Chondrocyte (in vitro differentiated cells): ENCODE results near the gene KDM4C. TPM values are rescaled to one million over a fixed set of nuclear protein-coding genes. Genes with fewer than 3 reads are reported as not detected.

ENCODE experiments used
- DNase-seq: peaks from one replicate; pipeline ENCODE4 v3.0.0; 2021; ENCODE audit warnings: mixed read lengths, low spot score
- H3K27ac Mint-ChIP-seq: one replicate; pipeline ENCODE4 v1.8.0; 2021; ENCODE audit warnings: mild to moderate bottlenecking, moderate library complexity, mixed read lengths; ENCODE audit not compliant: unreplicated experiment
- H3K27me3 Mint-ChIP-seq: 2 replicates; pipeline ENCODE4 v1.8.0; 2021; ENCODE audit warnings: low read depth, mixed read lengths
- H3K36me3 Mint-ChIP-seq: 2 replicates; pipeline ENCODE4 v1.8.0; 2021; ENCODE audit warnings: low read depth, mixed read lengths
- H3K4me1 Mint-ChIP-seq: 2 replicates; pipeline ENCODE4 v1.8.0; 2021; ENCODE audit warnings: low read depth, mild to moderate bottlenecking, mixed read lengths
- H3K4me3 Mint-ChIP-seq: one replicate; pipeline ENCODE4 v1.8.0; 2021; ENCODE audit warnings: mild to moderate bottlenecking, moderate library complexity, mixed read lengths; ENCODE audit not compliant: unreplicated experiment
- H3K9me3 Mint-ChIP-seq: 2 replicates; pipeline ENCODE4 v1.8.0; 2021; ENCODE audit warnings: low read depth, mixed read lengths
- CTCF ChIP-seq: fragments of 200-600 bp; sonication (generic); IDR thresholded peaks from 2 replicates; pipeline ENCODE4 v1.5.0; 2021; ENCODE audit warnings: antibody characterized with exemption, mild to moderate bottlenecking, moderate library complexity
- total RNA-seq: library from RNA; stranded (reverse); gene quantifications from 3 replicates; pipeline ENCODE4 v1.2.1, GENCODE V29; 2021

KDM4C gene
- total RNA-seq, 1 donor from 2014 or later, result 18.1 TPM

- H3K36me3 Mint-ChIP-seq, result no peaks in the 10 kb centered on the region
- H3K27ac Mint-ChIP-seq, result no peak overlapping the region
- DNase-seq, result no peak
These were observed 19.6 kb downstream of the KDM4C start for GRCh38 chr9:6777213-6777902.

GRCh38 chr9:6779417-6780241 is 21.9 kb downstream of the KDM4C start:
- peaks cover 13% of the 10 kb centered on the region for H3K4me1 Mint-ChIP-seq
- no peaks in the 10 kb centered on the region for H3K9me3 Mint-ChIP-seq
- no peak for DNase-seq
- H3K27me3 Mint-ChIP-seq, result no peaks in the 10 kb centered on the region
- TF ChIP-seq CTCF, result no peak
- no peaks in the 10 kb centered on the region for H3K36me3 Mint-ChIP-seq
- no peak overlapping the region for H3K27ac Mint-ChIP-seq
- no peak overlapping the region for H3K4me3 Mint-ChIP-seq

More at GRCh38 chr9:6777213-6777902, 19.6 kb downstream of the KDM4C start:
- Mint-ChIP-seq H3K9me3 (no peaks in the 10 kb centered on the region), H3K4me3 (no peak overlapping the region), H3K27me3 (no peaks in the 10 kb centered on the region), H3K4me1 (peaks cover 13% of the 10 kb centered on the region)
- TF ChIP-seq CTCF, result no peak

GRCh38 chr9:6780690-6781089 is 22.9 kb downstream of the KDM4C start:
- H3K27ac Mint-ChIP-seq, result no peak overlapping the region
- H3K4me3 Mint-ChIP-seq, result no peak overlapping the region
- peaks cover 10% of the 10 kb centered on the region for H3K4me1 Mint-ChIP-seq

GRCh38 chr9:6781476-6781875 is 23.7 kb downstream of the KDM4C start:
- no peaks in the 10 kb centered on the region for H3K36me3 Mint-ChIP-seq
- no peak overlapping the region for H3K27ac Mint-ChIP-seq
- H3K4me1 Mint-ChIP-seq, result peaks cover 10% of the 10 kb centered on the region
- H3K9me3 Mint-ChIP-seq, result no peaks in the 10 kb centered on the region
- H3K4me3 Mint-ChIP-seq, result no peak overlapping the region
- TF ChIP-seq CTCF, result no peak
- no peak for DNase-seq
- no peaks in the 10 kb centered on the region for H3K27me3 Mint-ChIP-seq

More at GRCh38 chr9:6780690-6781089, 22.9 kb downstream of the KDM4C start:
- TF ChIP-seq CTCF, result no peak
- H3K36me3 Mint-ChIP-seq, result no peaks in the 10 kb centered on the region
- no peaks in the 10 kb centered on the region for H3K27me3 Mint-ChIP-seq
- no peaks in the 10 kb centered on the region for H3K9me3 Mint-ChIP-seq
- DNase-seq, result no peak

GRCh38 chr9:6782345-6782744 is 24.6 kb downstream of the KDM4C start:
- H3K27ac Mint-ChIP-seq, result no peak overlapping the region
- no peak for TF ChIP-seq CTCF
- no peaks in the 10 kb centered on the region for H3K9me3 Mint-ChIP-seq
- H3K36me3 Mint-ChIP-seq, result no peaks in the 10 kb centered on the region
- H3K4me3 Mint-ChIP-seq, result no peak overlapping the region
- H3K4me1 Mint-ChIP-seq, result peaks cover 10% of the 10 kb centered on the region
- DNase-seq, result no peak
- H3K27me3 Mint-ChIP-seq, result no peaks in the 10 kb centered on the region
